Panc1 (cell line): Measurements from ENCODE around the gene FHIT. TPM values are rescaled to one million over a fixed set of nuclear protein-coding genes. Genes with fewer than 3 reads are reported as not detected.

Experiments used
- ATAC-seq: fragments of 200-7000 bp; cut with Tn5 transposase; 2 replicates; pipeline ENCODE4 v1.9.1; 2020; ENCODE audit warnings: mild to moderate bottlenecking, moderate library complexity
- BruUV-seq: library from RNA; stranded (reverse); fragments of 400-500 nt; replicated peaks from 2 replicates; lab custom pipeline; 2021; lab: Mats Ljungman, UMichigan
- CTCF ChIA-PET: fragments of 300-600 bp; sonication (Branson Sonifier 250); formaldehyde crosslinking; loops from one replicate; lab custom pipeline; 2022; ENCODE audit warnings: antibody characterized with exemption; lab: Charles Lee
- POLR2A ChIA-PET: fragments of 300-600 bp; sonication (Branson Sonifier 250); formaldehyde crosslinking; loops from one replicate; lab custom pipeline; 2022; ENCODE audit warnings: antibody characterized with exemption; lab: Charles Lee
- DNase-seq: peaks from one replicate; pipeline ENCODE4 v3.0.0-alpha.2; 2010; ENCODE audit warnings: low read depth, low spot score
- H3K27ac ChIP-seq: 2 replicates; pipeline ENCODE4 v1.5.1; 2011; ENCODE audit warnings: mild to moderate bottlenecking, low read length, inconsistent platforms
- H3K27me3 ChIP-seq: fragments of 200-500 bp; sonication (Bioruptor generic); 2 replicates; pipeline ENCODE4 v1.6.0; 2014; ENCODE audit warnings: low read length, inconsistent platforms; ENCODE audit not compliant: control insufficient read depth, insufficient read depth
- H3K36me3 ChIP-seq: fragments of 200-500 bp; sonication (Bioruptor generic); 2 replicates; pipeline ENCODE4 v1.5.1; 2014; ENCODE audit warnings: inconsistent platforms, mild to moderate bottlenecking, low read length, moderate library complexity; ENCODE audit not compliant: control insufficient read depth, insufficient read depth
- H3K4me1 ChIP-seq: 2 replicates; pipeline ENCODE4 v1.5.1; 2011; ENCODE audit warnings: inconsistent platforms, mild to moderate bottlenecking, low read length, moderate library complexity; ENCODE audit not compliant: control insufficient read depth, insufficient read depth
- H3K4me3 ChIP-seq, 2 experiments: 2 replicates each; pipeline ENCODE4 v1.5.1; 2011 to 2012; ENCODE audit warnings: low read depth in 2 of 2, low read length in 2 of 2, mild to moderate bottlenecking in 2 of 2, inconsistent platforms in 1 of 2, moderate library complexity in 1 of 2
- H3K9me3 ChIP-seq: fragments of 200-500 bp; sonication (Bioruptor generic); 2 replicates; pipeline ENCODE4 v1.5.1; 2014; ENCODE audit warnings: low read depth, mild to moderate bottlenecking, inconsistent platforms, low read length, moderate library complexity; ENCODE audit not compliant: control insufficient read depth, insufficient read depth
- CTCF ChIP-seq: fragments of 450-650 bp; IDR thresholded peaks from 2 replicates; pipeline ENCODE4 v1.5.1; 2017; ENCODE audit warnings: mild to moderate bottlenecking
- POLR2AphosphoS5 ChIP-seq: IDR thresholded peaks from 2 replicates; pipeline ENCODE4 v1.6.1; 2012; ENCODE audit warnings: mild to moderate bottlenecking, low read depth, low read length, moderate library complexity
- REST ChIP-seq, 2 experiments: IDR thresholded peaks; 2 replicates each; pipeline ENCODE4 v1.6.1; 2011 to 2012; ENCODE audit warnings: low read depth in 2 of 2, control low read depth in 1 of 2, low read length in 1 of 2, mild to moderate bottlenecking in 1 of 2, moderate library complexity in 1 of 2; ENCODE audit not compliant: insufficient read depth in 1 of 2
- SIN3A ChIP-seq: IDR thresholded peaks from 2 replicates; pipeline ENCODE4 v1.6.1; 2012; ENCODE audit warnings: low read depth, mild to moderate bottlenecking, low read length, moderate library complexity, borderline replicate concordance; ENCODE audit not compliant: insufficient read depth
- TCF7L2 ChIP-seq: IDR thresholded peaks from 2 replicates; pipeline ENCODE4 v1.6.1; 2011; ENCODE audit warnings: mild to moderate bottlenecking, low read depth, low read length, inconsistent platforms
- in situ Hi-C: cut with HindIII; loops from 2 replicates; pipeline ENCODE4 v1.10.0; 2016; ENCODE audit warnings: low sequenced_read_pairs, low pct_unique_long_range_greater_than_20kb
- intact Hi-C: fragments of 100-400 bp; cut with micrococcal nuclease; formaldehyde crosslinking; loops from one replicate; pipeline ENCODE4 v1.10.0; 2022; ENCODE audit not compliant: unreplicated experiment
- total RNA-seq: library from RNA; stranded (reverse); gene quantifications from one replicate; pipeline ENCODE4 v1.2.1, GENCODE V29; 2021; ENCODE audit not compliant: unreplicated experiment

Gene FHIT
- total RNA-seq, 1 experiment from 2014 or later = 2.2 TPM

- in situ Hi-C loops = no loop called here
- Histone ChIP-seq H3K9me3 (no peaks in the 10 kb centered on the region), H3K36me3 (no peaks in the 10 kb centered on the region), H3K27me3 (no peaks in the 10 kb centered on the region), H3K4me1 (no peaks in the 10 kb centered on the region), H3K27ac (no peak overlapping the region), H3K4me3 (no peak overlapping the region)
- ChIA-PET POLR2A (no interaction called here), CTCF (no interaction called here)
- intact Hi-C loops = no loop called here
- ATAC-seq (no peak), DNase-seq (no peak)
- BruUV-seq = no TSS peak
- no peak for TF ChIP-seq SIN3A
- TF ChIP-seq TCF7L2 = no peak
- TF ChIP-seq POLR2AphosphoS5 = no peak
- no peak for TF ChIP-seq REST (IDR thresholded peaks at IDR 0.05; ENCODE audit: insufficient read depth in 1 of 2, low read depth in 2 of 2, low read length in 1 of 2)
- TF ChIP-seq CTCF = no peak
These were observed 173.7 kb downstream of the FHIT start for GRCh38 chr3:61077551-61077950.

- Histone ChIP-seq H3K9me3 (no peaks in the 10 kb centered on the region), H3K27me3 (no peaks in the 10 kb centered on the region), H3K27ac (no peak overlapping the region), H3K4me1 (no peaks in the 10 kb centered on the region), H3K4me3 (no peak overlapping the region), H3K36me3 (no peaks in the 10 kb centered on the region)
- in situ Hi-C loops = no loop called here
- no peak for DNase-seq
- ChIA-PET CTCF (no interaction called here), POLR2A (no interaction called here)
- BruUV-seq = no TSS peak
- TF ChIP-seq POLR2AphosphoS5 (no peak), REST (IDR thresholded peaks at IDR 0.05; ENCODE audit: insufficient read depth in 1 of 2, low read depth in 2 of 2, low read length in 1 of 2) (no peak), SIN3A (no peak), TCF7L2 (no peak)
- no peak for ATAC-seq
- intact Hi-C loops = no loop called here
These were observed 176.5 kb downstream of the FHIT start for GRCh38 chr3:61074783-61075182.
